Body of pancreas (tissue), 4 donors: ENCODE data around the gene EXT2.

ENCODE experiments used
- CTCF ChIP-seq, 7 experiments: fragments of 450-650 bp in 4 of 7; fragments of 200-600 bp in 3 of 7; sonication (generic) in 3 of 7; IDR thresholded peaks; one replicate each; pipeline ENCODE4 v1.5.1; 2016 to 2019; ENCODE audit warnings: antibody characterized with exemption in 7 of 7
- POLR2A ChIP-seq, 3 donors: fragments of 450-650 bp; IDR thresholded peaks; one replicate each; pipeline ENCODE4 v1.6.1; 2016; ENCODE audit warnings: antibody characterized with exemption in 3 of 3, mild to moderate bottlenecking in 2 of 3

DNA sequence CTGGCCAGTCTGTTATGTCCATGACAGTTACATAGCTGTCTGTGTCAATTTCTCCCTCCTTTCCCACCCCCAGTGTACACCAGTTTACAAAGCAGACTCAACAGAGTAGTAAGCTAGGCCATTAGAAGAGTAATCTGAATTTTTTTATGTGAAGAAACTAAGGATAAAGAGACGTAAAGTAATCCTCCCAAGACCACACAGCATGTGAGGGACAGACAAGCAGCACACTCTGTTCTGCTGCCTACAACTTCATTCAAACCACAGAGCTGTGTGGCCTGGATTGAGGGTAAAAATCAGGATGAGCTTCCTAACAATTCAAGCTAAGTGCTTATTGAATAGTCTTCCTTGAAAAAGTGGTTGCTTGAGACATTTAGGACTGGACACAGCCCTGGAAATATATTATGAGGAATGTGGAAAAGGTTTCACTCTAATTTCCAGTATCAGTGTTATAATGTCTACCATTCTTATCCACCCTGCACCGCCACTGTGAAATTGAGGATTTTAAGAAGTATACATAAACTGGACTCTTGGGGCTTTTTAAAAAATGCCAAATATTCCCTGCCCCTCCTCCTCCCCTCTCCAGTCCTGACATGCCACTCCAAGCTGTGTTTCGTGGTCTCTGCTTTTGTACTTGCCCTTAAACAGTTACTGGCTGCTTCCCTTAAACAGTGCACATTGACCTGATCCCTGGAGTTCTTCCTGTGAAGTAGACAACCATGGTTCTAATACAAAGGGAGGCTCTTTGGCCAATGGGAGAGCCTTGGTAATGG lies 40.9 kb downstream of the EXT2 start:
- TF ChIP-seq CTCF (IDR thresholded peaks at IDR 0.05) (no peak), POLR2A (IDR thresholded peaks at IDR 0.05) (no peak)
